HG03280 (cell line): ENCODE data around the gene DHPS.

Experiments used
- ATAC-seq: cut with Tn5 transposase; IDR thresholded peaks from one replicate; pipeline ENCODE4 v1.9.1; 2021; ENCODE audit warnings: mild to moderate bottlenecking, moderate library complexity; ENCODE audit not compliant: unreplicated experiment

The DHPS gene

DNA sequence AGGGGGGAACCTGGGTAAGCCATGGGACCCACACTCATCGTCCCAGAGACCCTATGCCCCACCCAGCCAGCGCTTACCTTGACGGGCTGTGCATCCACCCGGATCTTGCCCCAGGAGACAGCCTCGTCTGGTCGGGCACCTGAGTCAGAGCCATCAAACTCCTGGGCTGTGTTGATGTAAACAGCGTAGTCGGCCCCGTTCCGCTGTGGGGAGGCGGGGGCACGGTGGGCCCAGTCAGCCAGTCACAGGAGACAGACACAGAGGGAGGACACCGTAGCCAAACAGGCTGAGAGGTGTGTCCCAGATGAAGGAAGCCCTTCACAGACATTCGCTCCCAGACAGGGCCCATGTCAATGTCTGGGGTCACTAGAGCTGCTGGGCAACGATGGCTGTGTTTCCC is 5.7 kb downstream of the DHPS start:
- ATAC-seq: no peak

DNA sequence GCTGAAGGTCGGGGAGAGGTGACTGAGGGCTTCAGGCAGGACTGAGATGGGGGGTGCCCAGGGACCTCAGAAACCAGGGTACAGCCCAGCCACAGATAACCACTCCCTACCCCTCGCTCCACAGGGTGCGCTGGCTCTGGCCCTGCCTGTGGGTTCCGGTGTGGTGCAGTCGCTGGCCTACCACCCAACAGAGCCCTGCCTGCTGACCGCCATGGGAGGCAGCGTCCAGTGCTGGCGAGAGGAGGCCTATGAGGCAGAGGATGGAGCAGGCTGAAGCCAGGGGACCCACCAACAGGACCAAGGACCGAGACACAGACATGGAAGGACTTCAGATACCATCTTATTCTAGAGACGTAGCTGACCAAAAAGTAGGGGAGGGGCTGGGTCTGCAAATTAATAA is 6.3 kb downstream of the DHPS start:
- ATAC-seq: no peak

DNA sequence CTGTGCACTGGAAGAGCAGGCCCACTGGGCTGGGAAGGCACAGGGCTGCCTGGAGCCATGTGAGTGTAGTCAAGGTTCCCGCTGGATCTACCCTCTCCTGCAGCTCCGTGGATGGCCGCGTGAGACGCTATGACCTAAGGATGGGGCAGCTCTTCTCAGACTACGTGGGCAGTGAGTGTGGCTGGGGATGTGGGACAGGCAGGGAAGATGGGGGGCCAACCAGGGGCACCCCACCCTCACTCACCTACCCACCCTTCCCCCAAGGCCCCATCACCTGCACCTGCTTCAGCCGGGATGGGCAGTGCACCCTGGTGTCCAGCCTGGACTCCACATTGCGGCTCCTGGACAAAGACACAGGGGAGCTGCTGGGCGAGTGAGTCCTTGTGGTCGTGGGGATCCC is 8.9 kb downstream of the DHPS start:
- ATAC-seq: no peak

DNA sequence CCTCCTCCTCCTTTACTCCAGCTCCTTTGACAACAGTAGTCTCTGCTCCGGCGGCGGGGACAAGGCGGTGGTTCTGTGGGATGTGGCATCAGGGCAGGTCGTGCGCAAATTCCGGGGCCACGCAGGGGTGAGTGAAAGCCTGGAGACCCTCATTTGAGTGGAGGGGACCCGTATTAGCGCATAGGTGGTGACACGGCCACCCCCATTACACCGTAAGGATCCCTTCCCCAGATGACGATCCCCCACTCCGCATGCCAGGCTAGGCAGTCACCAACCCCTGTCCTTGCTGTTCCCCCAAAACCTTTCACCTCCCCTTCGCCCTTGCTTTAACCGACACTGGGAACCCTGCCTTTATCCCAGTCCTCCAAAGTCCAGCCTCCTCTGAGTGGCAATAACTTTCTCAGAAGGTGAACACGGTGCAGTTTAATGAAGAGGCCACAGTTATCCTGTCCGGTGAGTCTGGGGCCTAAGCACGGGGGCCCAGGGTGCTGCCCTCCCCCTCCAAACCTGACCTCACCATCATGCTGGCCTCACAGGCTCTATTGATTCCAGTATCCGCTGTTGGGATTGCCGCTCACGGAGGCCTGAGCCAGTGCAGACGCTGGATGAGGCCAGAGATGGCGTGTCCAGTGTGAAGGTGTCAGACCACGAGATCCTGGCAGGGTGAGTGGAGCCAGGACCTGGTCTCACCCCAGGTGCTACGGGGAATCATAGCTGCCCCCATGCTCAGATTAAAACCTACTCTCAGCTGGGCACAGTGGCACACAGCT is 11.3 kb downstream of the DHPS start:
- no peak for ATAC-seq

DNA sequence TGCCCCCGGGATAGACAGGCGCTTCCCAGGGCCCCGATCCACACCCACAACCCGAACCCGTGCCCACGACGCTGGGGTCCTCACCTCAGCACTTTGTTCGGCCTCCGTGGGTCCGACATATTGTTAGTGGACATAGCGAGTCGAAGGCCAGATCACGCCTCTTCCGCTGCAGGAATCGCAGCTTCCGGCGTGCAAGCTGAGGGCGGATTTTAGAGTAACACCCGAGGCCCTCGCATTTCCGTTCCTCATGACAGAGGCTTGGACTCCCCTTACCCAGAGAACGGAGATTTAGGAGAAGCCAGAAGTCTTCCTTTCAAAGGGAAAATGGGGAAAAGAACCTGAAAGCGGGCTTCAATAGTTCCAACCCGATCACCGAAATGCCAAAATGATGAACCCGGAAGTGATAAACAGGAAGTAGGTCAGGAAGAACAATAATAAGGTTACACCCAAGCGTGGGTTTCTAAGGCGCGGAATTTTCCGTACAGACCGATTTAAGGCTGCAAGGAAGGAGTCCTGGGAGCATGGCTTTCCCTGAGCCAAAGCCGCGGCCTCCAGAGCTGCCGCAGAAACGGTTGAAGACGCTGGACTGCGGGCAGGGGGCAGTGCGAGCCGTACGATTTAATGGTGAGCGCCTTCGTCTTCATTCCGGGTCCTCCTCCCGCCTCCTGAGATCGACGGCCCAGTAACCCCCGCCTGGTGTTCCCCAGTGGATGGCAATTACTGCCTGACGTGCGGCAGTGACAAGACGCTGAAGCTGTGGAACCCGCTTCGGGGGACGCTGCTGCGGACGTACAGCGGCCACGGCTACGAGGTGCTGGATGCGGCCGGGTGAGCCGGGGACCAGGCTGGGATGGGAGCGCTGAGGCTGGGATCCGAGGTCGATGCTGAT is 12.2 kb downstream of the DHPS start:
- ATAC-seq: no peak

DNA sequence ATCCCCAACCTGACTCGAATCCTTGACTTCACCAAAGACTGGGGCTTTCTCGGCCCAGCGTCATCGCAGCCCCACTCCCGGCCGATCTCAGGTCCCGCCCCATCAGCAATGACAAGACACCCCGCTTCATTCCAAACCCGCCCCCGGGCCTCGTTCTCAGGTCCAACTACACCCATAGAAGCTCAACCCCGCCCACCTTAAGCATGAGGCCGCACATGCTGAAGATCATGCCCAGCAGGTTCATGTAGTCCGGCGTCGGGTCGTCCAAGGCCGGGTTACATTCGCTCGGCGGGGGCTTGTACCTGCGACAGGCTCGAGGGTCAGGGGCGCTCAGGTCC is 12.8 kb downstream of the DHPS start:
- ATAC-seq: no peak

DNA sequence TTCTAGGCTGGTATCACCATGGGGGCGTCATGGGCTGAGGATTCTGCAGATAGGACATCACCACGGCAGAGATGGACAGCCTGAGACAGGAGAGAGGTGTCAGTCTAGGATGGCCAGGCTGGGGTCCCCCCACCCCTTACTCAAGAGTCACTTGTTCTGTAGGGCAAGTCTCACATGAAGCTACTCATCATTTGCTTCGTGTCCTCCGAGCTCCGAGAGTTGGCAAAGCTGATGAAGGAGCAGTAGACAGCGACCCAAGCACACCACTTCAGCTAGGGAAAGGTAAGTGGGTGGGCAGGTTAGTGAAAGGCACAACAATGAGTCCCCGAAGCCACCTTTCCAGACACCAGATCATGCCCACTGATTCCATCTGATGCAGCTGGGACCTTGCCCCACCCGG is 13.3 kb downstream of the DHPS start:
- no peak for ATAC-seq

DNA sequence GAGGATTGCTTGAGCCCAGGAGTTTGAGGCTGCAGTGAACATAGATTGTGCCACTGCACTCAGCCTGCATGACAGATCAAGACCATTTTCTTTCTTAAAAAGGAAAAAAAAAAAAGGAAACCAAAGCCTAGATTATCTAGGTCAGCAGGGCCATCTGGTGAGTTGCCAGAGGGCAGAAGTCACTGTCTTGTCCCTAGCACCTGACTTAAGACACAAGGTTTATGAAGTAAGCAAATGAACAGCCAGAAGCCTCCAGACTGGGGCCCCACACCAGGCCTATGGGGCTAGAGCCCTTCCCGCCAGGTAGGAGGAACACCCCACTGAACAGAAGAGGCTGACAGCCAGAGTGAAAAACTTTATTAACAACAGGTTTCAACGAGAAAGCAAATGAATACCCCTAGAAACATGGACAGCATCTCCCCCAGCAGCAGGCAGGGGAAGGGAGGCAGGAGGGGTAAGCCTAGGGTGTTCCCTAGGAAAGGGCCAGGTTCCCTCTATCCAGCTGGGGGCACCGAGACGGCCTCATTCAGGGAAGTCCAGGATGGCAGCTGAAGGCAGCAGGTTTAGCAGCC is 13.9 kb downstream of the DHPS start:
- no peak for ATAC-seq

DNA sequence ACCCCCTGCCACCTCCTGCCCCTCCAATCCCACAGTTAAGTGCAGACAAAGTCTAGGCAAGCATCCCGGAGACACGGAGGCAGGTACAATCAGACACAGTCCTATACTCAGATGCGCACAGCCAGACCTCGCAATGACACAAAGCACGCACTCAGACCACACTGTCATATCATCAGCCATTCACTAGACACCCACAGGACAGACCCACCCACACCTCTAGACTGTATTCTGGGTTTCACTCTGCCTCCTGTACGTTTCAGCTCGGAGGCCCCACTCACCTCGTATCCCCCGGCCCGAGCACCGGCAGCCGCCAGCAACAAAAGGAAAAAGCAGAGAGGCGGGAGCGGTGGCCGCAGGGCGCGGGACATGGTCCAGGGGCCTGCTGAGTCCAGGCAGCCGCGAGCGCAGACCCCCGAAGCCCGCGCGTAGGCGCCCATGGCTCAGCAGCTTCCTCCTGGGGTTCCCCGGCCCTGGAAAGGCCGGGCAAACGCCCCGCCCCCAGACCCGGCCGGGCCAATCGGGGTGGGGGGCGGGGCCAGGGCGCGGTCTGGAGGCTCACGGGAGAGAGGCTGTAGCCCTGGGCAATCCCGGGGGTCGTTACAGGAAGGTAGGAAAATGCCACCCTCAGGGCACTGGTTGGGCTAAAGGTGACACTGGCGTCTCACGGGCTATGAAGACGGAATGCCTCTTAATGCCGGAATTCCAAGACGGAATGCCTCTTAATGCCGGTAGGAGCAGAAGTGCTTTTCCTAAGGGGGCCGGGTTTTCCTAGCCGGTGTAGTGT is 15.2 kb downstream of the DHPS start, which contains the start of the genes MAN2B1 and WDR83:
Gene MAN2B1 (minus strand): TSS at position 478 of the 784 bp plus-strand sequence. CDS start 41 bp downstream, at position 437.
Gene WDR83 (plus strand): TSS at position 543 of the 784 bp plus-strand sequence. CDS start 2,984 bp downstream, outside the sequence.
- no peak for ATAC-seq

DNA sequence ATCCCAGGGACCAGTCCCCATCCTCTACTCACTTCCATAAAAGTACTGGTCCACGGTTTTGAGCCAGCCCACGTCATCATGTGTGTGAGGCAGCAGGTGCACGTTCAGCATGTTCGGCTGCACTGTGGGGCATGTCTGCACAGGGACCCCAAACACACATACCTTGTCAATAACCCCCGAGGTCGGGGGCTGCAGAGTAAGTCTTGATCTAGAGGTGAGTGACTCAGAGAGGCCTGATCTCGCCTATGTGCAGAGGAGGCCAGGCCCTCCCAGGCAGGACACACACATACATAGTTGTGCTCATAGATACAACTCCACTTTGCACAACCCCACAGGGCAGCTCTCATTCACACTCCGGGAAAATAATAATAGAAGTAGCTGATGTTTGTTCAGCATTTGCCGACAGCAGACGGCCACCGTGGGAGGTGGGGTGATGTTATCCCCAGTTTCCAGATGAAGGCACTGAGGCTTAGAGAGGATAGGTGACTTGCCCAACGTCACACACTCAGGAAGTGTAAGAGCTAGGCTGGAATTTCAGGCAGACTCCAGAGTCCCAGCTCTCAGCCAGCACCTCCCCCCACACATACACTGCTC is 15.9 kb downstream of the DHPS start:
- ATAC-seq: no peak

DNA sequence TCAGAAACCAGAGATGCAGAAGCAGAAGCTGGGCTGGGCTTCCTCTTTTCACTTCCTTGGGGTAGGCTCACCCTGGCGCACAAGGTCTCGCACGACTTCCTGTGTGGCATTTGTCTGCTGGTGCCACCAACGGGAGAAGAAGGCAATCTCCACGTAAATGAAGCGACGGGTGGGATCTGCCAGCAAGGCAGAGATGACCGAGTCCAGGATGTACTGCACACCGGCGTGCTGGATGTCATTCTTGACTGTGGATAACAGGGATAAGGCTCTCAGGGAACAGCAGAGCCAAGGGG is 16.5 kb downstream of the DHPS start:
- no peak for ATAC-seq

DNA sequence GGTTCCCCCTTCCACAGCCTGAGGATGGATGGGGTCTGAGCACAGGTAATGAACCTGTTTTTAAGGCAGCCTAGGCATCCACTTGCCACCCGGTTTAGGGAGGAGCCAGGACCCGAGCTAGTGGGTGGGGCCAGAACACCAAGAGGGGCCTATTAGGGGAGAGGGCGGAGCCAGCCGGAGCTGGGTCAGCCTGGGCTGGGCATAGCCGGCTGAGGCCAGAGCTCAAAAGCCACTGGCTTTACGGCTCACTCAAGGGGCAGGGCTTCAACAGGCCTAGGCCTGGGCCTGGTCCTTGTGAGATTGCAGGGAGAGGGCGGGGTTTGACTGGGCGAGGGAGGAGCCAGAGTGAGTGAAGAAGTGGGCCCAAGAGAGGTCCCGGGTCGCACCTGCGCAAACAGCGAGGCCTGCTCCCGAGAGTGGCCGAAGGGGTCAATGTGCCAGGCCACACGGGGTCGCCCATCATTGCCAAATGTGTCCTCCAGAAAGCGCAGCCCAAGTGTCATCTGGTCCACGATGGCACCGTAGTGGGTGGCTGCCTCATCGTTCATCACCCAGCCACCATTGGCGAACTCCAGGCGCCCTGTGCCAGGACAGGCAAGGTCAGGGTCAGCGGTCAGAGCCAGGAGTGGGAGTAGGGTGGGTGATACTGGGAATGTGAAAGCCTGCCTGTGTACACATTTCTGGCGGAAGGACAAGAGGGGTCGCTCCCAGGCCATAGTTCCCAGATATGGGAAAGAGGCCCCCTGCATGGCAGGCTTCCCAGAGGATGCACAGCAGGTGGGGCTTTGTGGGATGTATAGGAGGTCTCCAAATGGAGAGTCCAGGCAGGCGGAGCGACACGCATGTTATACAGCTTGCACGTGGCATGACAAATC is 17.0 kb downstream of the DHPS start:
- no peak for ATAC-seq

DNA sequence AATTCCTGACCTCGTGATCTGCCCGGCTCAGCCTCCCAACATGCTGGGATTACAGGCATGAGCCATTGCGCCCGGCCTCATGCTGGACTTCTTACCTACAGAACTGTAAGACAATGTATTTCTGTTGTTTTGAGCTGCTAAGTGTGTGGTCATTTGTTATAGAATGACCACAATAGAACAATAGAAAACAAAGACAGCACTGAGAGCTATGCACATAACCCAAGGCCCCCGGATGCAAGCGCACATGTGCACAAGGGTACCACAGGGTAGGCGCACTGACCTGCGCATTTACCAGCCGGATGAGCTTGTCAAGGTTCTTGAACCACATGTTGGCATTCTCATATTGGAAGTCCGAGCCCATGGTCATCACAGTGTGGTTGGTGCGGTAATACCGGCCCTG is 20.7 kb downstream of the DHPS start:
- no peak for ATAC-seq

DNA sequence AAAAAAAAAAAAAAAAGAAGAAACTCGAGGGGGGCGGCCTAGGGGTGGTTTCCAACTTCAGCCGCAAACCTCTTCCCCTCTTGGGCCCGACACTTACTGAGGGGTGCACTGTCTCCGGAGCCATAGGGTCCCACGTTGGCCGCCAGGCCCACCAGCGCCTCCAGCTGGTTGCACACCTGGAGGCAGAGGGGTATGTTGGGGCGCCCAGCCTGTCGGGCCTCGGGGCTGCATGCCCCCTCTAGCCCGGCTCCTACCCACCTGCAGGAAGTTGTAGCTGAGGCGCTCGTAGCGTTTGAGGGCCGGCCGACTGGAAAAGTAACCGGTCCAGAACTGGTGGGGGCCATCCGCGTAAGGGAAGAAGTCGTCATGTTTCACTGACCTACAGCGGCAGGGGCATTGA is 23.7 kb downstream of the DHPS start:
- ATAC-seq: no peak

DNA sequence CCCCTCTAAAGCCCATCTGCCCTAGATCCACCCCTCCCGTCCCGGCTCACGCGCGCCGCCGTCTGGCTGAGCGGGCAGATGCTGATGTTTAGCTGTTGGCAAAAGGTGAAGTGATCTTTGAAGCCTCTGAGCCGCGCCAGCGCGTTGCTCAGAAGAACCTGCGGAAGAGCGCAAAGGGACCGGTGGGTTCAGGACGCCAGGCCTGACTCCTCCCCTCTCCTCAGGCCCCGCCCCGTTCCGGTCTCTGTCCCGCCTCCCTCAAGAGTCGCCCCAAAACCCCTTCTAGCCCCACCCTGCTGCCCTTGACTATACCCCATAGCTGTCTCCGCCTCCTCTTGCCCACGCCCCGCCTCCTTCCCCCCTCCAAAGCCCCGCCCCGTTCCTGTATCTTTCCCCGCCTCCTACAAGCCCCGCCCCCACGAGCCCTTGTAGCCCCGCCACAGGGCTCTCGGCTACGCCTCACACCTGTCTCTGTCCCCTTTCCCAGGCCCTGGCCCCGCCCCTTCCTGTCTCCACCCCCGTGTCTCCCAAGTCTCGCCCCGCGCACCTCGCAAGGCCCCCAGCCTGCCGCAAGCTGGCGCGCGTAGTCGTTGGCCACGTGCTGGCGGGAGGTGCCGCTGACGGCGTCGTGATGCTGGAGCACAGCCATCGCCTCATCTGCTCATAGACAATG is 24.6 kb downstream of the DHPS start:
- no peak for ATAC-seq

DNA sequence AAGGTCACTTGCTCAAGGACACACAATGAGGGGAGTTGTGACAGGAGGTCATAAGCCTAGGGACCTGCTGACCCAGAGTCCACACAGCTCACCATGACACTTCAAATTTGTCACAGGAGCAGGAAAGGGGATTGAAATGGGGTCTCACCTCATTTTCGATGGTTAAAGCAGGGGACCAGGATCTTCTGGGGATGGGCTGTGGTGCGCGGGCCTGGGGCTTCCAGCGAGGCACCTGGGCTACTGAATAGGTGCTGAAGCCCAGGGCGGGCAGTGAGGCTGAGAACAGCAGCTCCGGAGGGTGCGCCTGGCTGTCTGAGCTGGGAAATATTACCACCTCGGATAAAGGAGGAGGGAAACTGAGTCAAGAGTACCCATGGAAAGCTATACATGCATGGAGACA is 26.1 kb downstream of the DHPS start:
- no peak for ATAC-seq

DNA sequence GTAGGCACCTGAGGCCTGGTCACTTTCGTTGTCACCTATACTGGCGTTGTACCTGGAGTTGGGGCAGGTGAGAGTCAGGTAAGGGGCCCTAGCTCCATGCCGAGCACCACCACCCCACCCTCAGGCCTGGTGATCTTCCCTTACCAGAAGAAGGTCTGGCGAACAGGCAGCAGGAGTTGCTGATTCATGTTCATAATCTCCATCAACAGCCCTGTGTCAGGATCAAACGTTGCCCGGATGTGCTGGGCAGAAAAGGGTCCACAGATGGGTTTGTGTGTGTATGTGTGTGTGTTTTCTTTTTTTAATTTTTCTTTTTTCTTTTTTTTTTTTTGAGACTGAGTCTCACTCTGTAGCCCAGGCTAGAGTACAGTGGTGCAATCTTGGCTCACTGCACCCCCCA is 29.5 kb downstream of the DHPS start:
- no peak for ATAC-seq

DNA sequence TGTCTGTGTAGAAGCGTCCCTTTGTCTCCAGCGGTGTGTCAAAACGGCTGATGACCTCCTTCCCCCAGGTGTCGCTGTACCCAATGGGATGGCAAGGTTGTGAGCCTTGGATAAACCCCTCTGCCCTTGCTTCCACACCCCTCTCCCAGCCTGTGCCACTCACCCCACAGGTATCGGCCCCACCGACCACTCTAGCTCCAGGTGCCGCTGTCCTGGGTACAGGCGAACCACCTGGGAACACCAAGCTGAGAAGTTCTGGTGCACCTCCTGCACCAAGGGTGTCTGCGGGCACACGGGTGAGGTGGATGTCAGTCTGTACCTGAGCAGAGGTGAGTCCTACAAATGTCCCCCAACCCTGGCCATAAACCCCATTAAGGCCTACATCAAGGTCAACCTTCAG is 31.7 kb downstream of the DHPS start:
- no peak for ATAC-seq

DNA sequence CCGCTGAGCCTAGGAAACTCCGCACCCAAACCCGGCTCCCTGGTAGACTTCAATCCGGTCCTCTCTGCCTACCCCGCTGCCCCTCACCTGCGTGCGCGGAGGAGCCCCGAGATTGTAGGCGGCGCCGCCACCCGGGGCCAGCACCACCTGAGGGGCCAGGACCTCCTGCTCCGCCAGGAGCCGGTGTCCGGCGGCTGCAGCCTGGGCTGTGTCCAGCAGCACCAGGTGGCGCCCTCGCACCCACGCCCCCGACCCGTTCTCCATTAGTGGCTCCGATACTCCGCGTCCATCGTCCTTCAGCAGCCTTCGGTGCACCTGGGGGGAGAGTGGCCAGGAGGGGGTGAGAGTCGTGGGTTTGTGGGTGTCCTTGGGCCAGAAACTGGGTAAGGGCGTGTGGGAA is 33.6 kb downstream of the DHPS start:
- no peak for ATAC-seq
